Caco-2 (cell line): ENCODE data around the gene ATP8A2. TPM values are rescaled to one million over a fixed set of nuclear protein-coding genes. Genes with fewer than 3 reads are reported as not detected.

Experiments
- Bru-seq: library from RNA; stranded (reverse); fragments of 400-500 nt; gene quantifications from one replicate; lab custom pipeline; 2021; lab: Mats Ljungman, UMichigan
- BruChase-seq, 2 experiments: library from RNA; stranded (reverse); fragments of 400-500 nt; gene quantifications; one replicate each; lab custom pipeline; 2021; lab: Mats Ljungman, UMichigan
- BruUV-seq: library from RNA; stranded (reverse); fragments of 400-500 nt; replicated peaks from 2 replicates; lab custom pipeline; 2021; lab: Mats Ljungman, UMichigan
- CTCF ChIA-PET: fragments of 300-600 bp; sonication (Branson Sonifier 250); formaldehyde crosslinking; loops from one replicate; lab custom pipeline; 2022; ENCODE audit warnings: antibody characterized with exemption; lab: Charles Lee
- POLR2A ChIA-PET: fragments of 300-600 bp; sonication (Branson Sonifier 250); formaldehyde crosslinking; loops from one replicate; lab custom pipeline; 2022; ENCODE audit warnings: antibody characterized with exemption; lab: Charles Lee
- DNase-seq, 2 experiments: peaks; one replicate each; pipeline versions ENCODE4 v3.0.0 to v3.0.0-alpha.2; 2020 to 2022
- H3K27me3 ChIP-seq: replicated peaks from 2 replicates; pipeline ENCODE4 v1.6.0; 2011; ENCODE audit warnings: low read length; ENCODE audit not compliant: control insufficient read depth, insufficient read depth
- H3K36me3 ChIP-seq: 2 replicates; pipeline ENCODE4 v1.5.1; 2011; ENCODE audit warnings: low read length; ENCODE audit not compliant: control insufficient read depth, insufficient read depth
- H3K4me1 ChIP-seq: fragments of 250-450 bp; sonication (Bioruptor Pico); 2 replicates; pipeline ENCODE4 v1.5.1; 2020; ENCODE audit warnings: mild to moderate bottlenecking
- H3K4me3 ChIP-seq: 2 replicates; pipeline ENCODE4 v1.5.1; 2011; ENCODE audit warnings: low read depth, mild to moderate bottlenecking, control low read depth, low read length
- H3K9me3 ChIP-seq: fragments of 250-450 bp; sonication (Bioruptor Pico); 2 replicates; pipeline ENCODE4 v1.5.1; 2020; ENCODE audit warnings: mild to moderate bottlenecking, moderate library complexity
- H3K27ac Mint-ChIP-seq: one replicate; pipeline ENCODE4 v1.8.0; 2022; ENCODE audit warnings: mixed read lengths; ENCODE audit not compliant: unreplicated experiment
- H3K27me3 Mint-ChIP-seq: one replicate; pipeline ENCODE4 v1.8.0; 2022; ENCODE audit warnings: mixed read lengths; ENCODE audit not compliant: insufficient read depth, unreplicated experiment
- H3K36me3 Mint-ChIP-seq: one replicate; pipeline ENCODE4 v1.8.0; 2022; ENCODE audit warnings: mild to moderate bottlenecking, mixed read lengths; ENCODE audit not compliant: insufficient read depth, unreplicated experiment
- H3K4me1 Mint-ChIP-seq: one replicate; pipeline ENCODE4 v1.8.0; 2022; ENCODE audit warnings: low read depth, mixed read lengths; ENCODE audit not compliant: unreplicated experiment
- H3K4me3 Mint-ChIP-seq: one replicate; pipeline ENCODE4 v1.8.0; 2022; ENCODE audit warnings: mild to moderate bottlenecking, moderate library complexity, mixed read lengths; ENCODE audit not compliant: unreplicated experiment
- H3K9me3 Mint-ChIP-seq: one replicate; pipeline ENCODE4 v1.8.0; 2022; ENCODE audit warnings: mixed read lengths; ENCODE audit not compliant: unreplicated experiment
- CTCF ChIP-seq, 2 experiments: fragments of 200-600 bp in 1 of 2; IDR thresholded peaks; 1 replicate in 1 of 2; 2 replicates in 1 of 2; pipeline versions ENCODE4 v1.5.1 to v1.8.0; 2011 to 2022; ENCODE audit warnings: antibody characterized with exemption in 1 of 2, control low read depth in 1 of 2, inconsistent platforms in 1 of 2, low read depth in 1 of 2, low read length in 1 of 2, mild to moderate bottlenecking in 1 of 2, moderate library complexity in 1 of 2; ENCODE audit not compliant: insufficient read depth in 1 of 2, severe bottlenecking in 1 of 2, unreplicated experiment in 1 of 2
- intact Hi-C: fragments of 100-400 bp; cut with micrococcal nuclease; formaldehyde crosslinking; loops from one replicate; pipeline ENCODE4 v1.10.0; 2022; ENCODE audit not compliant: unreplicated experiment
- long read RNA-seq: library from polyadenylated mRNA; stranded (forward); transcript quantifications from one replicate; pipeline ENCODE4 v2.0.0, GENCODE V29; 2022
- total RNA-seq: library from RNA; stranded (reverse); gene quantifications from 2 replicates; pipeline ENCODE4 v1.2.3, GENCODE V29; 2022

ATP8A2 gene
- total RNA-seq (0.05 and 0.09 TPM in 2 replicates), Bru-seq, nascent RNA (percentile 12 among the genes with signal in this experiment), BruChase-seq, experiment 1, labeled RNA remaining after a 2-hour chase (percentile 6 among the genes with signal in this experiment), BruChase-seq, experiment 2, labeled RNA remaining after a 6-hour chase (percentile 6 among the genes with signal in this experiment)
- long read RNA-seq = 0 reads

GRCh38 chr13:25371875-25372283, at the start of gene ATP8A2:
TSS of gene ATP8A2 (plus strand) at chr13:25371974. CDS start at chr13:25372213, 239 bp downstream.
- no peaks in the 10 kb centered on the region for H3K9me3 Mint-ChIP-seq
- intact Hi-C loops = no loop called here
- peaks cover 18% of the 10 kb centered on the region for H3K27me3 Mint-ChIP-seq
- no peak for DNase-seq
- no peak within 1 kb of the TSS for H3K27ac Mint-ChIP-seq
- ChIA-PET CTCF (no interaction called here), POLR2A (no interaction called here)
- no peaks in the 10 kb centered on the region; the same call in 1 of the 2 replicates for H3K27me3 ChIP-seq
- no peaks in the 10 kb centered on the region for H3K4me1 Mint-ChIP-seq
- no peaks in the 10 kb centered on the region for H3K9me3 ChIP-seq
- H3K4me3 Mint-ChIP-seq = no peak within 1 kb of the TSS
- no peaks in the 10 kb centered on the region for H3K4me1 ChIP-seq
- BruUV-seq = no TSS peak
- no peaks in the 10 kb centered on the region for H3K36me3 ChIP-seq
- no peaks in the 10 kb centered on the region for H3K36me3 Mint-ChIP-seq
- no peak for TF ChIP-seq CTCF (IDR thresholded peaks at IDR 0.05; ENCODE audit: insufficient read depth in 1 of 2, low read depth in 1 of 2, low read length in 1 of 2, severe bottlenecking in 1 of 2, unreplicated experiment in 1 of 2)
- H3K4me3 ChIP-seq = no peak within 1 kb of the TSS

GRCh38 chr13:25324100-25324499, 47.7 kb upstream of the ATP8A2 start:
- no peak overlapping the region for H3K4me3 ChIP-seq
- BruUV-seq = no TSS peak
- Mint-ChIP-seq H3K27me3 (no peaks in the 10 kb centered on the region), H3K27ac (peak overlapping the region; percentile 36), H3K36me3 (peaks cover 31% of the 10 kb centered on the region), H3K4me1 (peaks cover 9% of the 10 kb centered on the region), H3K9me3 (no peaks in the 10 kb centered on the region), H3K4me3 (no peak overlapping the region)
- H3K4me1 ChIP-seq = peaks cover 6% of the 10 kb centered on the region; the same call in 1 of the 2 replicates
- no peaks in the 10 kb centered on the region for H3K27me3 ChIP-seq
- intact Hi-C loops = no loop called here
- ChIA-PET CTCF (no interaction called here), POLR2A (no interaction called here)
- DNase-seq = peak in 1 of 2 experiments; percentile 16
- no peaks in the 10 kb centered on the region; the same call in 1 of the 2 replicates for H3K36me3 ChIP-seq
- TF ChIP-seq CTCF (IDR thresholded peaks at IDR 0.05; ENCODE audit: insufficient read depth in 1 of 2, low read depth in 1 of 2, low read length in 1 of 2, severe bottlenecking in 1 of 2, unreplicated experiment in 1 of 2) = no peak
- H3K9me3 ChIP-seq = no peaks in the 10 kb centered on the region

- DNase-seq = no peak
- ChIA-PET POLR2A (no interaction called here), CTCF (no interaction called here)
- no peaks in the 10 kb centered on the region for H3K4me1 ChIP-seq
- H3K36me3 ChIP-seq = peaks cover 2% of the 10 kb centered on the region; the same call in 1 of the 2 replicates
- no peak overlapping the region for H3K27ac Mint-ChIP-seq
- H3K27me3 Mint-ChIP-seq = no peaks in the 10 kb centered on the region
- H3K9me3 ChIP-seq = no peaks in the 10 kb centered on the region
- H3K9me3 Mint-ChIP-seq = no peaks in the 10 kb centered on the region
- H3K4me1 Mint-ChIP-seq = no peaks in the 10 kb centered on the region
- intact Hi-C loops = no loop called here
- peaks cover 57% of the 10 kb centered on the region for H3K36me3 Mint-ChIP-seq
- H3K27me3 ChIP-seq = no peaks in the 10 kb centered on the region
- H3K4me3 Mint-ChIP-seq = no peak overlapping the region
- BruUV-seq = no TSS peak
- H3K4me3 ChIP-seq = no peak overlapping the region
- no peak for TF ChIP-seq CTCF (IDR thresholded peaks at IDR 0.05; ENCODE audit: insufficient read depth in 1 of 2, low read depth in 1 of 2, low read length in 1 of 2, severe bottlenecking in 1 of 2, unreplicated experiment in 1 of 2)
These were observed 42.1 kb upstream of the ATP8A2 start for GRCh38 chr13:25329706-25330105.
